ENCODE measurements around the gene EXT2.

DNA sequence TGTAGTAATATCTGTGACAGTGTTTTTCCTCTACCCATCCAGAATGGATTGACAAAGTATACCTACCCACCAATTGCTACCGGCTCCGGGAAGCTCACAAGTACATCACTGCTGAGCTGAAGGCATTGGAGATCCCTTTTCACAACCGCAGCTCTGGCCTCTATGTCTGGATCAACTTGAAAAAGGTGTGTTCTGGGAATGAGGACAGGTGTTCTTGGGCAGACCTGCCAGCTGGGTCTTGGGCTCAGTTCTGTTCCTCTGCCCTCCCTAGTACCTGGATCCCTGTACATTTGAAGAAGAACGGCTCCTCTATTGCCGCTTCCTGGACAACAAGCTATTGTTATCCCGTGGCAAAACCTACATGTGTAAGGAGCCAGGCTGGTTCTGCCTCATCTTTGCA is 37.2 kb upstream of the EXT2 start:
- TF ChIP-seq, protein P1, sequence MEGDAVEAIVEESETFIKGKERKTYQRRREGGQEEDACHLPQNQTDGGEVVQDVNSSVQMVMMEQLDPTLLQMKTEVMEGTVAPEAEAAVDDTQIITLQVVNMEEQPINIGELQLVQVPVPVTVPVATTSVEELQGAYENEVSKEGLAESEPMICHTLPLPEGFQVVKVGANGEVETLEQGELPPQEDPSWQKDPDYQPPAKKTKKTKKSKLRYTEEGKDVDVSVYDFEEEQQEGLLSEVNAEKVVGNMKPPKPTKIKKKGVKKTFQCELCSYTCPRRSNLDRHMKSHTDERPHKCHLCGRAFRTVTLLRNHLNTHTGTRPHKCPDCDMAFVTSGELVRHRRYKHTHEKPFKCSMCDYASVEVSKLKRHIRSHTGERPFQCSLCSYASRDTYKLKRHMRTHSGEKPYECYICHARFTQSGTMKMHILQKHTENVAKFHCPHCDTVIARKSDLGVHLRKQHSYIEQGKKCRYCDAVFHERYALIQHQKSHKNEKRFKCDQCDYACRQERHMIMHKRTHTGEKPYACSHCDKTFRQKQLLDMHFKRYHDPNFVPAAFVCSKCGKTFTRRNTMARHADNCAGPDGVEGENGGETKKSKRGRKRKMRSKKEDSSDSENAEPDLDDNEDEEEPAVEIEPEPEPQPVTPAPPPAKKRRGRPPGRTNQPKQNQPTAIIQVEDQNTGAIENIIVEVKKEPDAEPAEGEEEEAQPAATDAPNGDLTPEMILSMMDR (IDR thresholded peaks at IDR 0.05; ENCODE audit: low read depth, low read length): no peak
- TF ChIP-seq POLR2A (IDR thresholded peaks at IDR 0.05; ENCODE audit: extremely low read depth, insufficient read length): no peak
- TF ChIP-seq MYC (IDR thresholded peaks at IDR 0.05; ENCODE audit: low read depth, low read length): no peak

All from NB4 (cell line).